Thyroid gland (tissue), 4 donors: ENCODE data around the gene MKNK1.

ENCODE experiments used
- POLR2A ChIP-seq, 2 donors: fragments of 450-650 bp; IDR thresholded peaks; one replicate each; pipeline ENCODE4 v1.6.1; 2017; ENCODE audit warnings: antibody characterized with exemption in 2 of 2, mild to moderate bottlenecking in 2 of 2, moderate library complexity in 1 of 2
- TF ChIP-seq, protein P1 (sequence below), 6 experiments: fragments of 200-600 bp in 3 of 6; fragments of 450-650 bp in 3 of 6; sonication (generic) in 3 of 6; IDR thresholded peaks; one replicate each; pipeline ENCODE4 v1.5.1; 2016 to 2019; ENCODE audit warnings: antibody characterized with exemption in 6 of 6, mild to moderate bottlenecking in 2 of 6, inconsistent platforms in 1 of 6, moderate library complexity in 1 of 6

DNA sequence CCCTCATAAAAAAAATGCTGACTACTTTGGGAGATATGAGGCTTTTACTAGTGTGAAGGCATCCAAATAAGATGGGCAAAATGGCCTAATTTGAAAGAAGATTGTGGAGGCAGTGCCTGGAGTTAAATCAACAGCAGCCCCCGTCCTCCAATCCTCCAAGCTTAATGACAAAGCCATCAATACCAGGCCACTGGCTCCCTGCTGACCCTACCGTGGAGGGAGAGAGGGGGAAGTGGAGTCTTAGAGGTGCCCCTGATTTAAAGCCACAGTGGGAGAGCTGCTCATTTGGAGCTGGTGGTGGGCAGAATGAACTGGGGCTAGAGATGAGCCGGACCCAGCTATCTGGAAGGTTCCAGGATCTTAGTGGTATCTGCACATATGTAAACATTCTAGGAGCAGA lies 28.3 kb downstream of the MKNK1 start:
- TF ChIP-seq, protein P1, sequence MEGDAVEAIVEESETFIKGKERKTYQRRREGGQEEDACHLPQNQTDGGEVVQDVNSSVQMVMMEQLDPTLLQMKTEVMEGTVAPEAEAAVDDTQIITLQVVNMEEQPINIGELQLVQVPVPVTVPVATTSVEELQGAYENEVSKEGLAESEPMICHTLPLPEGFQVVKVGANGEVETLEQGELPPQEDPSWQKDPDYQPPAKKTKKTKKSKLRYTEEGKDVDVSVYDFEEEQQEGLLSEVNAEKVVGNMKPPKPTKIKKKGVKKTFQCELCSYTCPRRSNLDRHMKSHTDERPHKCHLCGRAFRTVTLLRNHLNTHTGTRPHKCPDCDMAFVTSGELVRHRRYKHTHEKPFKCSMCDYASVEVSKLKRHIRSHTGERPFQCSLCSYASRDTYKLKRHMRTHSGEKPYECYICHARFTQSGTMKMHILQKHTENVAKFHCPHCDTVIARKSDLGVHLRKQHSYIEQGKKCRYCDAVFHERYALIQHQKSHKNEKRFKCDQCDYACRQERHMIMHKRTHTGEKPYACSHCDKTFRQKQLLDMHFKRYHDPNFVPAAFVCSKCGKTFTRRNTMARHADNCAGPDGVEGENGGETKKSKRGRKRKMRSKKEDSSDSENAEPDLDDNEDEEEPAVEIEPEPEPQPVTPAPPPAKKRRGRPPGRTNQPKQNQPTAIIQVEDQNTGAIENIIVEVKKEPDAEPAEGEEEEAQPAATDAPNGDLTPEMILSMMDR (IDR thresholded peaks at IDR 0.05): no peak
- no peak for TF ChIP-seq POLR2A (IDR thresholded peaks at IDR 0.05)
